PC-3 (cell line): Measurements from ENCODE around the gene TBXA2R. TPM values are rescaled to one million over a fixed set of nuclear protein-coding genes. Genes with fewer than 3 reads are reported as not detected.

Experiments
- ATAC-seq: fragments of 200-7000 bp; cut with Tn5 transposase; 2 replicates; pipeline ENCODE4 v1.9.1; 2020; ENCODE audit warnings: mild to moderate bottlenecking, moderate library complexity
- BruUV-seq: library from RNA; stranded (reverse); fragments of 400-500 nt; replicated peaks from 2 replicates; lab custom pipeline; 2021; lab: Mats Ljungman, UMichigan
- CTCF ChIA-PET: fragments of 300-600 bp; sonication (Branson Sonifier 250); formaldehyde crosslinking; loops from one replicate; lab custom pipeline; 2022; ENCODE audit warnings: antibody characterized with exemption; lab: Charles Lee
- POLR2A ChIA-PET: fragments of 300-600 bp; sonication (Branson Sonifier 250); formaldehyde crosslinking; loops from one replicate; lab custom pipeline; 2022; ENCODE audit warnings: antibody characterized with exemption; ENCODE audit not compliant: unreplicated experiment; lab: Charles Lee
- DNase-seq: peaks from one replicate; pipeline ENCODE4 v3.0.0-alpha.2; 2015
- H2AFZ ChIP-seq: fragments of 300-600 bp; sonication (generic); 2 replicates; pipeline ENCODE4 v1.6.0; 2016; ENCODE audit warnings: antibody characterized with exemption, low read length
- H3F3A ChIP-seq: fragments of 300-600 bp; sonication (generic); one replicate; pipeline ENCODE4 v1.6.0; 2017; ENCODE audit warnings: antibody characterized with exemption, low read length, control low read depth, mild to moderate bottlenecking; ENCODE audit not compliant: unreplicated experiment
- H3K27ac ChIP-seq: fragments of 300-600 bp; sonication (generic); 2 replicates; pipeline ENCODE4 v1.5.1; 2016; ENCODE audit warnings: mild to moderate bottlenecking, low read length
- H3K27me3 ChIP-seq: fragments of 300-600 bp; sonication (generic); 2 replicates; pipeline ENCODE4 v1.6.1; 2016; ENCODE audit warnings: low read length, mixed read lengths
- H3K36me3 ChIP-seq: fragments of 300-600 bp; sonication (generic); 2 replicates; pipeline ENCODE4 v1.6.1; 2016; ENCODE audit warnings: low read depth, mixed run types, low read length, mixed read lengths
- H3K4me1 ChIP-seq: fragments of 300-600 bp; sonication (generic); 2 replicates; pipeline ENCODE4 v1.5.1; 2016; ENCODE audit warnings: low read length; ENCODE audit not compliant: insufficient read depth
- H3K4me2 ChIP-seq: fragments of 300-600 bp; sonication (generic); 2 replicates; pipeline ENCODE4 v1.6.0; 2016; ENCODE audit warnings: low read length
- H3K4me3 ChIP-seq: fragments of 300-600 bp; sonication (generic); 2 replicates; pipeline ENCODE4 v1.5.1; 2016; ENCODE audit warnings: mild to moderate bottlenecking, low read length, mixed read lengths
- H3K79me2 ChIP-seq: fragments of 300-600 bp; sonication (generic); 2 replicates; pipeline ENCODE4 v1.6.1; 2017; ENCODE audit warnings: low read length, mixed read lengths
- H3K9ac ChIP-seq: fragments of 300-600 bp; sonication (generic); 2 replicates; pipeline ENCODE4 v1.6.0; 2016; ENCODE audit warnings: mild to moderate bottlenecking, low read length
- H3K9me2 ChIP-seq: fragments of 300-600 bp; sonication (generic); replicated peaks from 2 replicates; pipeline ENCODE4 v1.6.1; 2016; ENCODE audit warnings: mixed run types, low read length, mixed read lengths
- H3K9me3 ChIP-seq: fragments of 300-600 bp; sonication (generic); 2 replicates; pipeline ENCODE4 v1.6.1; 2016; ENCODE audit warnings: low read length, mixed read lengths
- H4K20me1 ChIP-seq: fragments of 300-600 bp; sonication (generic); 2 replicates; pipeline ENCODE4 v1.6.1; 2016; ENCODE audit warnings: low read length, mixed read lengths
- EZH2 ChIP-seq: fragments of 300-600 bp; sonication (generic); IDR thresholded peaks from one replicate; pipeline ENCODE4 v1.6.1; 2017; ENCODE audit warnings: antibody characterized with exemption, mild to moderate bottlenecking, low read length; ENCODE audit not compliant: unreplicated experiment
- EZH2phosphoT487 ChIP-seq: fragments of 300-600 bp; sonication (generic); IDR thresholded peaks from 2 replicates; pipeline ENCODE4 v1.6.1; 2018; ENCODE audit warnings: mild to moderate bottlenecking, antibody characterized with exemption, low read length, borderline replicate concordance
- intact Hi-C: fragments of 100-400 bp; cut with micrococcal nuclease; formaldehyde crosslinking; loops from 2 replicates; pipeline ENCODE4 v1.9.0; 2023
- total RNA-seq: library from RNA; depleted of rRNA; stranded (reverse); fragments of >200 nt; gene quantifications from 2 replicates; pipeline ENCODE4 v1.2.3, GENCODE V29; 2014
- TF ChIP-seq, protein P1 (sequence below): fragments of 300-600 bp; sonication (generic); conservative IDR thresholded peaks from 2 replicates; pipeline ENCODE4 v1.5.1; 2017; ENCODE audit warnings: antibody characterized with exemption, low read depth, mild to moderate bottlenecking, low read length

The TBXA2R gene
- total RNA-seq, 1 experiment from 2014 or later: 0.77 TPM

DNA sequence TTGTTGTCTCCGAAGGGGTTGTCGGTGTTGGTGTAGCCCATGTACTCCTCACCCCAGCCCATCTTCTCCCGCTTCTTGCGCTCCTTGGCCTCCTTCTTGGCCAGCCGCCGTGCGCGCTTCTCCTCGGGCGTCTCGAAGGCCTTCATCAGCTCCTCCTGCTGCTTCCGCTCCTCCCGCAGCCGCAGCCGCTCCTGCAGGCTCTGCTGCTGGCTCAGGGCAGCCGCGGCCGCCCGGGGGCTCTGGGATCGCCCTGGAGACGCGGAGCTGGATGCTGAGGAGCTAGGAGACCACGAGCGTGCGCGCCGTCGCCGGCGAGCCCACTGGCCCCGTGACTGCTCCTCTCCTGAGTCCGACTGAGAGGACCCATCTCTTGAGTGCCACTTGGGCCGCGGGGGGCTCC, 17.0 kb upstream of the TBXA2R start:
- H3K9me3 ChIP-seq: no peaks in the 10 kb centered on the region
- H3K27ac ChIP-seq: no peak overlapping the region
- intact Hi-C loops: no loop called here
- H3K9me2 ChIP-seq: no peaks in the 10 kb centered on the region
- no peaks in the 10 kb centered on the region for H4K20me1 ChIP-seq
- ATAC-seq (no peak), DNase-seq (no peak)
- no peak overlapping the region for H3K9ac ChIP-seq
- ChIA-PET CTCF (no interaction called here), POLR2A (no interaction called here)
- no TSS peak for BruUV-seq
- H3K27me3 ChIP-seq: no peaks in the 10 kb centered on the region
- no peak overlapping the region for H3K4me3 ChIP-seq
- TF ChIP-seq EZH2phosphoT487 (no peak), EZH2 (no peak)
- TF ChIP-seq, protein P1, sequence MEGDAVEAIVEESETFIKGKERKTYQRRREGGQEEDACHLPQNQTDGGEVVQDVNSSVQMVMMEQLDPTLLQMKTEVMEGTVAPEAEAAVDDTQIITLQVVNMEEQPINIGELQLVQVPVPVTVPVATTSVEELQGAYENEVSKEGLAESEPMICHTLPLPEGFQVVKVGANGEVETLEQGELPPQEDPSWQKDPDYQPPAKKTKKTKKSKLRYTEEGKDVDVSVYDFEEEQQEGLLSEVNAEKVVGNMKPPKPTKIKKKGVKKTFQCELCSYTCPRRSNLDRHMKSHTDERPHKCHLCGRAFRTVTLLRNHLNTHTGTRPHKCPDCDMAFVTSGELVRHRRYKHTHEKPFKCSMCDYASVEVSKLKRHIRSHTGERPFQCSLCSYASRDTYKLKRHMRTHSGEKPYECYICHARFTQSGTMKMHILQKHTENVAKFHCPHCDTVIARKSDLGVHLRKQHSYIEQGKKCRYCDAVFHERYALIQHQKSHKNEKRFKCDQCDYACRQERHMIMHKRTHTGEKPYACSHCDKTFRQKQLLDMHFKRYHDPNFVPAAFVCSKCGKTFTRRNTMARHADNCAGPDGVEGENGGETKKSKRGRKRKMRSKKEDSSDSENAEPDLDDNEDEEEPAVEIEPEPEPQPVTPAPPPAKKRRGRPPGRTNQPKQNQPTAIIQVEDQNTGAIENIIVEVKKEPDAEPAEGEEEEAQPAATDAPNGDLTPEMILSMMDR: no peak
- no peak overlapping the region for H3K4me2 ChIP-seq
- H3K36me3 ChIP-seq: no peaks in the 10 kb centered on the region; the same call in 1 of the 2 replicates
- no peaks in the 10 kb centered on the region for H3F3A ChIP-seq
- peaks cover 27% of the 10 kb centered on the region for H3K79me2 ChIP-seq
- H2AFZ ChIP-seq: no peak overlapping the region
- H3K4me1 ChIP-seq: peaks cover 5% of the 10 kb centered on the region; the same call in 1 of the 2 replicates

DNA sequence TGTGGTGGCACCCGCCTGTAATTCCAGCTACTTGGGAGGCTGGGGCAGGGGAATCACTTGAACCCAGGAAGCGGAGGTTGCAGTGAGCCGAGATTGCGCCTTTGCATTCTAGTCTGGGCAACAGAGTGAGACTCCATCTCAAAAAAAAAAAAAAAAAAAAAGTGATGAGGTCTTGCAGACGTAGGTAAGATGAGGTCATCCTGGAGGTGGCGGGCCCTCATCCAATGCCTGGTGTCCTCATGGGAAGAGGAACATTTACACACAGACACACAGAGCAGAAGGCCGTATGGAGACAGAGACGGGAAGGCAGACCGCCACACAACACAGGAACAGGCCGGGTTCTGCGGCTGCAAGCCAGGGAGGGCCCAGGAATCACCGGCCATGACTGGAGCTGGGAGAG, 15.5 kb upstream of the TBXA2R start:
- Histone ChIP-seq H2AFZ (no peak overlapping the region), H3K79me2 (peaks cover 27% of the 10 kb centered on the region), H3K9me3 (no peaks in the 10 kb centered on the region), H3K27me3 (no peaks in the 10 kb centered on the region), H3K4me2 (no peak overlapping the region), H3K36me3 (no peaks in the 10 kb centered on the region; the same call in 1 of the 2 replicates), H4K20me1 (no peaks in the 10 kb centered on the region), H3K4me3 (no peak overlapping the region), H3K9me2 (no peaks in the 10 kb centered on the region), H3K9ac (no peak overlapping the region), H3K27ac (no peak overlapping the region), H3K4me1 (peaks cover 5% of the 10 kb centered on the region; the same call in 1 of the 2 replicates), H3F3A (no peaks in the 10 kb centered on the region)
- no peak for TF ChIP-seq EZH2
- TF ChIP-seq, protein P1: no peak
- TF ChIP-seq EZH2phosphoT487: no peak
- CTCF ChIA-PET: no interaction called here
- no peak for DNase-seq
- POLR2A ChIA-PET: no interaction called here
- BruUV-seq: no TSS peak
- intact Hi-C loops: no loop called here
- no peak for ATAC-seq

DNA sequence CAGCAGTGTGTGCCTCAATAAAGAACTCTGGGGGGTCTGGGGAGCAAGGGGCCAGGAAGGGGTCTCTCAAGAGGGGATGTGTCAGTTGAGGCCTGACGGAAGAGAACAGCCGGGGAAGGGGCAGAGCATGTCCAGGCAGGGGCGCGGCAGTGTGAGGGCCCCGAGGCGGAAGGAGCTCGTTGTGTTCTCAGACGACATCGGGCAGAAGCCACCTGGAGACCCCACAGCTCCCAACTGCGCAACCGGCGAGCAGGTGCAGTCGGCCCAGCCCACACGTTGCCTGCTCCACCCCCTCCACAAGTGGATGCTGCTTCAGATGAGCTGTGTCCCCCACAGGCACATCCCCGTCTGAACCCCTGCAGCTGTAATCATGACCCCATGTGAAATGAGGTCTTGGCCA, 15.0 kb upstream of the TBXA2R start:
- intact Hi-C loops: no loop called here
- TF ChIP-seq EZH2: no peak
- TF ChIP-seq, protein P1: no peak
- TF ChIP-seq EZH2phosphoT487: no peak
- Histone ChIP-seq H3K4me3 (no peak overlapping the region), H2AFZ (no peak overlapping the region), H3K27ac (no peak overlapping the region), H3K27me3 (no peaks in the 10 kb centered on the region), H3K4me2 (no peak overlapping the region), H3F3A (no peaks in the 10 kb centered on the region), H3K79me2 (peaks cover 27% of the 10 kb centered on the region), H4K20me1 (no peaks in the 10 kb centered on the region), H3K36me3 (no peaks in the 10 kb centered on the region; the same call in 1 of the 2 replicates), H3K9me2 (no peaks in the 10 kb centered on the region), H3K9ac (no peak overlapping the region), H3K9me3 (no peaks in the 10 kb centered on the region), H3K4me1 (peaks cover 5% of the 10 kb centered on the region; the same call in 1 of the 2 replicates)
- POLR2A ChIA-PET: no interaction called here
- DNase-seq (no peak), ATAC-seq (no peak)
- BruUV-seq: no TSS peak
- CTCF ChIA-PET: no interaction called here
